ENCODE data around the gene STAT2. TPM values are rescaled to one million over a fixed set of nuclear protein-coding genes. Genes with fewer than 3 reads are reported as not detected.

Gene STAT2
- total and polyA plus RNA-seq, 9 of the 15 experiments (the other 6 are each of a cell fraction or from before 2014, with no cell fraction given), result 15.5 to 46.9 (median 40.1) TPM

DNA sequence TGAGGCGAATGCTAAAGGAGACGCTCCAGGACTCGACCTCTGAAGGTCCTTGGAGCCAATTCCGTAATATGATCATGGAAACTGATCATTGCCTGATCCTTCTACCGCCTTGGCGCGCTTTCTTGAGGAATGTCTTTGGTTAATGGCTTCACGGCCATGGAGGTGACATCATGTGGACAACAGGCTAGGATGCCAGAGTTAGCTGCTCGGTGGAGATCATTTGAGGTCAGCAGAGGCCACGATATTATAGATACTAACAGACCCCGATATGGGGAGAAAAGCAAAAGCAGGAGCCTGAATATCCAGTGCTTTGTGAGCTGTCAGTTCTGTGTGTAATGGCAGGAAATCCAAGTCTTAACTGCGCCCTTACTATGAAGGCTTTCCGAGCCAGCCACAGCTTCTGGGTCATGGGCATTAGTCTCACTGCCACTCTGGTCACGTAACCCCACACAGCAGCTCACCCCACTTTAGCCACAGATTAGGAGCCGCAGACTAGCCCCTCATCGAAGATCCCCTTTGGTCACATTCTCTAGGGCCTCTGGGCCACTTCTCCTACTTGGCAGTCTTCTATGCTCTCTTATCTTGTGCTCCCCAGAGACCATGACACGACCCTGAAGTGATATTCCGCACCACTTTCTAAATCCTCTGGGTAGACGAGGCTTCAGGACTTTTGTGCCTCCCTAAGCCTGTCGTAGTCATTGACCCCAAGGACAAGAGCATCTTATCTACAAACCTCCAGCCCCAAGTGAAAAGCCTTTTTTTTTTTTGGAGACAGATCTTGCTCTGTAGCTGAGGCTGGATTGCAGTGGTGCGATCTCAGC lies 59.1 kb downstream of the STAT2 start (continued):
- TF ChIP-seq, protein P1, sequence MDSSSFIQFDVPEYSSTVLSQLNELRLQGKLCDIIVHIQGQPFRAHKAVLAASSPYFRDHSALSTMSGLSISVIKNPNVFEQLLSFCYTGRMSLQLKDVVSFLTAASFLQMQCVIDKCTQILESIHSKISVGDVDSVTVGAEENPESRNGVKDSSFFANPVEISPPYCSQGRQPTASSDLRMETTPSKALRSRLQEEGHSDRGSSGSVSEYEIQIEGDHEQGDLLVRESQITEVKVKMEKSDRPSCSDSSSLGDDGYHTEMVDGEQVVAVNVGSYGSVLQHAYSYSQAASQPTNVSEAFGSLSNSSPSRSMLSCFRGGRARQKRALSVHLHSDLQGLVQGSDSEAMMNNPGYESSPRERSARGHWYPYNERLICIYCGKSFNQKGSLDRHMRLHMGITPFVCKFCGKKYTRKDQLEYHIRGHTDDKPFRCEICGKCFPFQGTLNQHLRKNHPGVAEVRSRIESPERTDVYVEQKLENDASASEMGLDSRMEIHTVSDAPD (CRISPR knock-in tag; IDR thresholded peaks at IDR 0.05), result no peak
- TF ChIP-seq NELFE (IDR thresholded peaks at IDR 0.05; ENCODE audit: insufficient read depth, insufficient read length) (no peak), ZBTB1 (CRISPR knock-in tag; IDR thresholded peaks at IDR 0.05; ENCODE audit: borderline replicate concordance, low read depth) (no peak), ETV5 (CRISPR knock-in tag; IDR thresholded peaks at IDR 0.05; ENCODE audit: low read depth) (no peak), ZBTB49 (CRISPR knock-in tag; IDR thresholded peaks at IDR 0.05; ENCODE audit: borderline replicate concordance) (0 out of 2 replicates have a peak, but pooled peaks have one; percentile 60), ARID2 (IDR thresholded peaks at IDR 0.05) (no peak; the same call in 1 of the 2 replicates), MYBL2 (IDR thresholded peaks at IDR 0.05; ENCODE audit: low read depth) (no peak), MYBL2 (CRISPR knock-in tag; IDR thresholded peaks at IDR 0.05; ENCODE audit: borderline replicate concordance) (no peak), SAFB2 (IDR thresholded peaks at IDR 0.05; ENCODE audit: borderline replicate concordance, low read depth, low read length, severe bottlenecking) (no peak), JUNB (CRISPR knock-in tag; conservative IDR thresholded peaks at IDR 0.05) (no peak), TSHZ1 (CRISPR knock-in tag; IDR thresholded peaks at IDR 0.05) (no peak), ZKSCAN1 (IDR thresholded peaks at IDR 0.05; ENCODE audit: low read depth, low read length) (no peak), MTF1 (CRISPR knock-in tag; IDR thresholded peaks at IDR 0.05; ENCODE audit: borderline replicate concordance) (no peak), STAT5B (CRISPR knock-in tag; IDR thresholded peaks at IDR 0.05) (no peak), NFATC3 (IDR thresholded peaks at IDR 0.05) (no peak), ATF4 (CRISPR knock-in tag; IDR thresholded peaks at IDR 0.05) (no peak), SREBF2 (CRISPR knock-in tag; IDR thresholded peaks at IDR 0.05) (no peak)
- TF ChIP-seq, protein P2, sequence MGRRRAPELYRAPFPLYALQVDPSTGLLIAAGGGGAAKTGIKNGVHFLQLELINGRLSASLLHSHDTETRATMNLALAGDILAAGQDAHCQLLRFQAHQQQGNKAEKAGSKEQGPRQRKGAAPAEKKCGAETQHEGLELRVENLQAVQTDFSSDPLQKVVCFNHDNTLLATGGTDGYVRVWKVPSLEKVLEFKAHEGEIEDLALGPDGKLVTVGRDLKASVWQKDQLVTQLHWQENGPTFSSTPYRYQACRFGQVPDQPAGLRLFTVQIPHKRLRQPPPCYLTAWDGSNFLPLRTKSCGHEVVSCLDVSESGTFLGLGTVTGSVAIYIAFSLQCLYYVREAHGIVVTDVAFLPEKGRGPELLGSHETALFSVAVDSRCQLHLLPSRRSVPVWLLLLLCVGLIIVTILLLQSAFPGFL (CRISPR knock-in tag; IDR thresholded peaks at IDR 0.05), result no peak

Measured in K562 (cell line).